Panc1 (cell line): ENCODE results near the gene ASXL2. TPM values are rescaled to one million over a fixed set of nuclear protein-coding genes. Genes with fewer than 3 reads are reported as not detected.
A peak's percentile ranks its signal among the peaks of the same experiment; 100 is the strongest.

Experiments
- ATAC-seq: fragments of 200-7000 bp; cut with Tn5 transposase; 2 replicates; pipeline ENCODE4 v1.9.1; 2020; ENCODE audit warnings: mild to moderate bottlenecking, moderate library complexity
- BruUV-seq: library from RNA; stranded (reverse); fragments of 400-500 nt; replicated peaks from 2 replicates; lab custom pipeline; 2021; lab: Mats Ljungman, UMichigan
- CTCF ChIA-PET: fragments of 300-600 bp; sonication (Branson Sonifier 250); formaldehyde crosslinking; loops from one replicate; lab custom pipeline; 2022; ENCODE audit warnings: antibody characterized with exemption; lab: Charles Lee
- POLR2A ChIA-PET: fragments of 300-600 bp; sonication (Branson Sonifier 250); formaldehyde crosslinking; loops from one replicate; lab custom pipeline; 2022; ENCODE audit warnings: antibody characterized with exemption; lab: Charles Lee
- DNase-seq: peaks from one replicate; pipeline ENCODE4 v3.0.0-alpha.2; 2010; ENCODE audit warnings: low read depth, low spot score
- H3K27ac ChIP-seq: 2 replicates; pipeline ENCODE4 v1.5.1; 2011; ENCODE audit warnings: mild to moderate bottlenecking, low read length, inconsistent platforms
- H3K27me3 ChIP-seq: fragments of 200-500 bp; sonication (Bioruptor generic); 2 replicates; pipeline ENCODE4 v1.6.0; 2014; ENCODE audit warnings: low read length, inconsistent platforms; ENCODE audit not compliant: control insufficient read depth, insufficient read depth
- H3K36me3 ChIP-seq: fragments of 200-500 bp; sonication (Bioruptor generic); 2 replicates; pipeline ENCODE4 v1.5.1; 2014; ENCODE audit warnings: inconsistent platforms, mild to moderate bottlenecking, low read length, moderate library complexity; ENCODE audit not compliant: control insufficient read depth, insufficient read depth
- H3K4me1 ChIP-seq: 2 replicates; pipeline ENCODE4 v1.5.1; 2011; ENCODE audit warnings: inconsistent platforms, mild to moderate bottlenecking, low read length, moderate library complexity; ENCODE audit not compliant: control insufficient read depth, insufficient read depth
- H3K4me3 ChIP-seq, 2 experiments: 2 replicates each; pipeline ENCODE4 v1.5.1; 2011 to 2012; ENCODE audit warnings: low read depth in 2 of 2, low read length in 2 of 2, mild to moderate bottlenecking in 2 of 2, inconsistent platforms in 1 of 2, moderate library complexity in 1 of 2
- H3K9me3 ChIP-seq: fragments of 200-500 bp; sonication (Bioruptor generic); 2 replicates; pipeline ENCODE4 v1.5.1; 2014; ENCODE audit warnings: low read depth, mild to moderate bottlenecking, inconsistent platforms, low read length, moderate library complexity; ENCODE audit not compliant: control insufficient read depth, insufficient read depth
- POLR2AphosphoS5 ChIP-seq: IDR thresholded peaks from 2 replicates; pipeline ENCODE4 v1.6.1; 2012; ENCODE audit warnings: mild to moderate bottlenecking, low read depth, low read length, moderate library complexity
- REST ChIP-seq, 2 experiments: IDR thresholded peaks; 2 replicates each; pipeline ENCODE4 v1.6.1; 2011 to 2012; ENCODE audit warnings: low read depth in 2 of 2, control low read depth in 1 of 2, low read length in 1 of 2, mild to moderate bottlenecking in 1 of 2, moderate library complexity in 1 of 2; ENCODE audit not compliant: insufficient read depth in 1 of 2
- SIN3A ChIP-seq: IDR thresholded peaks from 2 replicates; pipeline ENCODE4 v1.6.1; 2012; ENCODE audit warnings: low read depth, mild to moderate bottlenecking, low read length, moderate library complexity, borderline replicate concordance; ENCODE audit not compliant: insufficient read depth
- TCF7L2 ChIP-seq: IDR thresholded peaks from 2 replicates; pipeline ENCODE4 v1.6.1; 2011; ENCODE audit warnings: mild to moderate bottlenecking, low read depth, low read length, inconsistent platforms
- in situ Hi-C: cut with HindIII; loops from 2 replicates; pipeline ENCODE4 v1.10.0; 2016; ENCODE audit warnings: low sequenced_read_pairs, low pct_unique_long_range_greater_than_20kb
- intact Hi-C: fragments of 100-400 bp; cut with micrococcal nuclease; formaldehyde crosslinking; loops from one replicate; pipeline ENCODE4 v1.10.0; 2022; ENCODE audit not compliant: unreplicated experiment
- total RNA-seq: library from RNA; stranded (reverse); gene quantifications from one replicate; pipeline ENCODE4 v1.2.1, GENCODE V29; 2021; ENCODE audit not compliant: unreplicated experiment
- TF ChIP-seq, protein P1 (sequence below): fragments of 450-650 bp; IDR thresholded peaks from 2 replicates; pipeline ENCODE4 v1.5.1; 2017; ENCODE audit warnings: mild to moderate bottlenecking

ASXL2 gene
- total RNA-seq, 1 experiment from 2014 or later, result 43.4 TPM

DNA sequence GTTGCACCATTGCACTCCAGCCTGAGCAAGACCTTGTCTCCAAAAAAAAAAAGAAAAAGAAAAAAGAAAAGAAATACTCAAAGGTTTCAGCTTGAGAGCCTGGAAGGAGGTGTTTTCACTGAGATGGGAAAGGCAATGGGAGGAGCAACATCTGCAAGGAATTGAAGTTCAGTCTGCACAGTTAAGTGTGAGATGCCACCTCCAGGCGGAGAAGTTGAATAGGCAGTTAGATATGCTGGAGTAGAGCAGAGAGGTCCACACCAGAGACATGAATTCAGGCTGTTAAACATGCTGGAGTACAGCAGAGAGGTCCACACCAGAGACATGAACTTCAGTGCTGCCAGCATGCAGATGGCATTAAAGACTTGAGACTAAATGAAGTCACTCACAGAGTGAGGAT is 163.5 kb downstream of the ASXL2 start:
- Histone ChIP-seq H3K27me3 (no peaks in the 10 kb centered on the region), H3K27ac (no peak overlapping the region), H3K36me3 (no peaks in the 10 kb centered on the region), H3K4me1 (no peaks in the 10 kb centered on the region), H3K9me3 (no peaks in the 10 kb centered on the region), H3K4me3 (no peak overlapping the region)
- DNase-seq (no peak), ATAC-seq (peak; percentile 83)
- intact Hi-C loops, result no loop called here
- TF ChIP-seq SIN3A, result no peak
- ChIA-PET POLR2A (interaction anchor here (0.7 kb wide), 1 partner anchor 662 kb away, joined by 6 read pairs; no protein-coding TSS in a partner anchor), CTCF (no interaction called here)
- in situ Hi-C loops, result no loop called here
- BruUV-seq, result no TSS peak

GRCh38 chr2:25712455-25712854 is 165.8 kb downstream of the ASXL2 start:
- TF ChIP-seq, protein P1, sequence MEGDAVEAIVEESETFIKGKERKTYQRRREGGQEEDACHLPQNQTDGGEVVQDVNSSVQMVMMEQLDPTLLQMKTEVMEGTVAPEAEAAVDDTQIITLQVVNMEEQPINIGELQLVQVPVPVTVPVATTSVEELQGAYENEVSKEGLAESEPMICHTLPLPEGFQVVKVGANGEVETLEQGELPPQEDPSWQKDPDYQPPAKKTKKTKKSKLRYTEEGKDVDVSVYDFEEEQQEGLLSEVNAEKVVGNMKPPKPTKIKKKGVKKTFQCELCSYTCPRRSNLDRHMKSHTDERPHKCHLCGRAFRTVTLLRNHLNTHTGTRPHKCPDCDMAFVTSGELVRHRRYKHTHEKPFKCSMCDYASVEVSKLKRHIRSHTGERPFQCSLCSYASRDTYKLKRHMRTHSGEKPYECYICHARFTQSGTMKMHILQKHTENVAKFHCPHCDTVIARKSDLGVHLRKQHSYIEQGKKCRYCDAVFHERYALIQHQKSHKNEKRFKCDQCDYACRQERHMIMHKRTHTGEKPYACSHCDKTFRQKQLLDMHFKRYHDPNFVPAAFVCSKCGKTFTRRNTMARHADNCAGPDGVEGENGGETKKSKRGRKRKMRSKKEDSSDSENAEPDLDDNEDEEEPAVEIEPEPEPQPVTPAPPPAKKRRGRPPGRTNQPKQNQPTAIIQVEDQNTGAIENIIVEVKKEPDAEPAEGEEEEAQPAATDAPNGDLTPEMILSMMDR, result no peak
- no peak for TF ChIP-seq SIN3A
- no peak for TF ChIP-seq POLR2AphosphoS5
- TF ChIP-seq TCF7L2, result no peak
- no peak for TF ChIP-seq REST (IDR thresholded peaks at IDR 0.05; ENCODE audit: insufficient read depth in 1 of 2, low read depth in 2 of 2, low read length in 1 of 2)
- BruUV-seq, result no TSS peak
- Histone ChIP-seq H3K27ac (no peak overlapping the region), H3K4me1 (no peaks in the 10 kb centered on the region), H3K27me3 (no peaks in the 10 kb centered on the region), H3K9me3 (no peaks in the 10 kb centered on the region), H3K36me3 (no peaks in the 10 kb centered on the region), H3K4me3 (no peak overlapping the region)
- ATAC-seq, result no peak
- in situ Hi-C loops, result no loop called here
- CTCF ChIA-PET, result no interaction called here
- no peak for DNase-seq
- intact Hi-C loops, result no loop called here
- POLR2A ChIA-PET, result no interaction called here

DNA sequence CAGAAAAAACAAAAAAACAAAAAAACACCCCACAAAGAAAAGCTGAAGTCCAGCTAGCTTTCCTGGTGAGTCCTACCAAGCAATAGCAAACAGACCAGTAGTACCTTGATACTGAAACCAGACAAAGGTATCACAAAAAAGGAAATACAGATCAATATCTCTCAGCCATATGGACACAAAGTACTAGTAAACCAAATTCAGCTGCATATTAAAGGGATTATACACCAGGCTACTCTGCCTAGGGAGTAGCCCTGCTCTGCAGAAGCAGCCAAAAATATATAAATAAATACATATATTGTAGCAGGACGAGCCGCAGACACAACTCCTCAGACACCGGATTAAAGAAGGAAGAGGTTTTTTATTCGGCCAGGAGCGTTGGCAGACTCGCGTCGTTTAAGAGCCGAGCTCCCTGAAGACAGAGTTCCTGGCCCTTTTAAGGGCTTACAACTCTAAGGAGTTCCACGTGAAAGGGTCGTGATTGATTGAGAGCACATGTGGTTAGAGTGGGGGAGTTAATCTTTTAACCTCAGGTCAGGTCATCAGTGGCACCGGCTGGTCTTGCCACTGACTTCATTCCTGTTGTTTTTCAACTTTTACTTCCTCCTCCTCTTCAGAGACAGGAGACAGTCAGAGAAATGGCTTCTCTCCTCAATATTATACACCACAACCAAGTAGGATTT is 166.5 kb downstream of the ASXL2 start:
- POLR2A ChIA-PET, result no interaction called here

More for the DNA sequence above, 166.5 kb downstream of the ASXL2 start:
- H3K9me3 ChIP-seq, result no peaks in the 10 kb centered on the region
- intact Hi-C loops, result no loop called here
- TF ChIP-seq SIN3A (no peak), POLR2AphosphoS5 (no peak), REST (IDR thresholded peaks at IDR 0.05; ENCODE audit: insufficient read depth in 1 of 2, low read depth in 2 of 2, low read length in 1 of 2) (no peak), TCF7L2 (no peak)
- TF ChIP-seq, protein P1, result no peak
- no peak overlapping the region for H3K27ac ChIP-seq
- no TSS peak for BruUV-seq
- no peaks in the 10 kb centered on the region for H3K4me1 ChIP-seq
- ATAC-seq, result no peak
- no peaks in the 10 kb centered on the region for H3K36me3 ChIP-seq
- CTCF ChIA-PET, result no interaction called here
- in situ Hi-C loops, result no loop called here
- H3K27me3 ChIP-seq, result no peaks in the 10 kb centered on the region
- no peak overlapping the region for H3K4me3 ChIP-seq
- no peak for DNase-seq
